Fibroblast of the conjunctiva (primary cell): ENCODE data around the gene SPTBN4.
A peak's percentile ranks its signal among the peaks of the same experiment; 100 is the strongest.
"Not testable (repeated sequence)": the region's sequence is repeated elsewhere in the genome, so short reads cannot be mapped to it uniquely, and the experiment has no call there.

ENCODE experiments used
- DNase-seq: peaks from one replicate; pipeline ENCODE4 v3.0.0-alpha.2; 2010; ENCODE audit warnings: low read depth

SPTBN4 gene

DNA sequence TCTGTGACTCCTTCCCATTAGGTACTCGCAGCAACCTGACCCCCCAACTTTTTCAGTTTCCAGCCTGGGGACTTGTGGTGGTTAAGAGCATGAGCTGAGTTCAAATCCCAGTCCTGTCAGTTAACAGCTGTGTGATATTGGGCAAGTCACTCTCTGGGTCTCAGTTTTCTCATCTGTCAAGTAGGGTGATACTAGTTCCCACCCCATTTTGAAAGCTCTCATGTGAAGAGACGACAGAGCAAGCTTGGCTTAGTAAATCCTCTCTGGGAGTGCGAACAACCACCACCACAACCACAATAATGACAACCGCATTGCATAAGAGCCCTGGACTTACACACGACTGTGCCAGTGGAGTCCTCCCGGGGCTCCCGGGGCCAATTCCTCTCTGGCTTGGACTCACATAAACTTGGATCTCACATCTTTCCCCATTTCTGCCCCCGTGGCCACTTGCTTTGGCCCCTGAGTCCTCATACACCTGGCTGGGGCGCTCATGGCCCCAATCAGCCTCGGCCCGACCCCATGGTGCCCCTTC, 1.7 kb upstream of the SPTBN4 start:
- DNase-seq: no peak

- DNase-seq: peak; percentile 99
Measured at GRCh38 chr19:40465557-40466218, 1.1 kb upstream of the SPTBN4 start, which contains the start of gene BLVRB. Gene BLVRB, minus strand, starts transcription at chr19:40465745. Its CDS starts 57 bp downstream, at chr19:40465688.

GRCh38 chr19:40466219-40466984, 399 bp upstream of the SPTBN4 start:
- DNase-seq: no peak

- no peak for DNase-seq
Measured at GRCh38 chr19:40469011-40469410, 2.2 kb downstream of the SPTBN4 start.

DNA sequence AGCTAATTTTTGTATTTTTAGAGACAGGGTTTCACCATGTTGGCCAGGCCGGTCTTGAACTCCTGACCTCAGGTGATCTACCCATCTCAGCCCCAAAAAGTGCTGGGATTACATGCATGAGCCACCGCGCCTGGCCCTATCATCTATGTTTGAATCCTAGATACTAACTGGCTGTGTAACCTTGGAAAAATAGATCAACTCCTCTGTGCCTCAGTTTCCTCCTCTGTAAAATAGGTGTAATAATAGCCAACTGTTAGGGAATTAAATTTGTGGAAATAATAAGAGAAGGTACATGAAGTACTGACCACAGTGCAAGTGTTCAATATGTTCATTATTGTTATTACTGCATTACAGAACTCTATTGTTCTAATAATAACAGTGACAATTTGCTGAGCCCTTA, 4.3 kb downstream of the SPTBN4 start:
- no peak for DNase-seq

DNA sequence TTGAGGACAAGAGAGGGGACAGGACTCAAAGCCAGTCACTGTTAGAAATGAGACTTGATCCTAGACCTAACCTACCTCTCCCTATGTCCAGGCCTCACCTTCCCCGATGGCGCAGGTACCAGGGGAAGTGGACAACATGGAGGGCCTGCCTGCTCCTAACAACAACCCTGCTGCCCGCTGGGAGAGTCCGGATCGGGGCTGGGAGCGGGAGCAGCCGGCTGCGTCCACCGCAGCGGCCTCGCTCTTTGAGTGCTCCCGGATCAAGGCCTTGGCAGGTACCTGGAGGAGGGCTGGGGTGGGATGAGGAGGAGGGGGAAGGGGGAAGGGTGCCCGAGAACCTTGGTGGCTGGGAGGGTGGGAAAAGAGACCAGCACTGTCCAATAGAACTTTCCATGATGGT, 5.7 kb downstream of the SPTBN4 start:
- DNase-seq: no peak

DNA sequence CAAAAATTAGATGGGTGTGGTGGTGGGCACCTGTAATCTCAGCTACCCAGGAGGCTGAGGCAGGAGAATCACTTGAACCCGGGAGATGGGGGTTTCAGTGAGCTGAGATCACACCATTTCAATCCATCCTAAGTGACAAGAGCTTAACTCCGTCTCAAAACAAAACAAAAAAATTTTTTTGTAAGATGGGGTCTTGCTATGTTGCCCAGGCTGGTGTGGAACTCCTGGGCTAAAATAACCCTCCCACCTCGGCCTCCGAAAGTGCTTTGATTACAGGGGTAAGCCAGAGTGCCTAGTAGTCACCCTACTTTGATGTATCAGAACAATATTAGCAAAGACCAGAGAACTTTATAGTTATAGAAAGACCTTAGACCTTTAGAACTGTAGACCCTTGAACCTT, 7.9 kb downstream of the SPTBN4 start:
- no peak for DNase-seq

DNA sequence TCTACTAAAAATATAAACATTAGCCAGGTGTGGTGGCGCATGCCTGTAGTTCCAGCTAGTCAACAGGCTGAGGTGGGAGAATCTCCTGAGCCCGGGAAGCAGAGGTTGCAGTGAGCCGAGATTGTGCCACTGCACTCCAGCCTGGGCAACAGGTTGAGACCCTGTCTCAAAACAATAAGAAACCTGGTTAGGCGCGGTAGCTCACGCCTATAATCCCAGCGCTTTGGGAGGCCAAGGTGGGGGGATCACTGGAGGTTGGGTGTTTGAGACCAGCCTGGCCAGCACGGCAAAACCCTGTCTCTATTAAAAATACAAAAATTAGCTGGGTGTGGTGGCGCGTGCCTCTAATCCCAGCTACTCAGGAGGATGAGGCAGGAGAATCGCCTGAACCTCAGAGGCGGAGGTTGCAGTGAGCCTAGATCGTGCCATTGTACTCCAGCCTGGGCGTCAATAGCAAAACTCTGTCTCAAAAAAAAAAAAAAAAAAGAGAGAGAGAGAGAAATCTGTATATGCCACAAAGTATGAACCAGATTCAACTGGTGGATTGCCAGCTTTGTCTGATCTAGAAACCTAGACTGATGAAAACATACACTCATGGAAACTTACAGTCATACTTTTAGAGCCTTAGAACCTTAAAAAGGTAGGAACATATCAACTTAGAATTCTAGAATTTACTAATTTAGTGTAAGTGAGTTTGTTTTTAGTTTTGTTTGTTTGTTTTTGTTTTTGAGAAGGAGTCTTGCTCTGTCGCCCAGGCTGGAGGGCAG, 9.3 kb downstream of the SPTBN4 start:
- DNase-seq: not testable (repeated sequence)

DNA sequence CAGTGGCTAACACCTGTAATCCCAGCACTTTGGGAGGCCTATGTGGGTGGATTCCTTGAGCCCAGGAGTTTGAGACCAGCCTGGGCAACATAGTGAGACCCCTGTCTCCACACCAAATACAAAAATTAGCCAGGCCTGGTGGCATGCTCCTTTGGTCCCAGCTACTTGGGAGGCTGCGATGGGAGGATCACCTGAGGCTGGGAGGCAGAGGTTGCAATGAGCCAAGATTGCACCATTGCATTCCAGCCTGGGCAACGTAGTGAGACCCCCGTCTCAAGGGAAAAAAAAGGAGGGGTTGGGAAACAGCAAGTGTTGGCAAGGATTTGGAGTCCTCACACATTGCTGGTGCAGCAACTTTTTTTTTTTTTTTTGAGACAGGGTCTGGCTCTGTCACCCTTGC, 19.2 kb downstream of the SPTBN4 start:
- DNase-seq: no peak

- DNase-seq: no peak
Measured at GRCh38 chr19:40489882-40490230, 23.1 kb downstream of the SPTBN4 start.

DNA sequence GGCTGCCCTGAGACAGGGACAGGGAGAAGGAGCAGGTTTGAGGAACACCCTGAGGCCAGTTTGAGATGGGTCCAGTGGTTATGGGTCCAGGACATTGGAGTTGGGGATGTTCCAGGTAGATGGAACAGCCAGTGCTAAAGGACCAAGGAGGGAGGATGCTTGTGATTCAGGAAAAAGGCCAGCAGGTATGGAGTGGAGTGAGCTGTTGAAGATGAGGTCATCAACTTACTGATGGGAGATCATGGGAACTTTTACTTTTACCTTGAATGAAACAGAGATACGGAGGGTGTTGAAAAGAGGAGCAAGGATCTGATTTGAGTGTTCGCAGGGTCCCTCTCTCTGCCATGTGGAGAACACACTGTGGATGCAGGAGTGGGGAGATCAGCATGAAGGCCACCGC, 25.5 kb downstream of the SPTBN4 start:
- no peak for DNase-seq

- no peak for DNase-seq
Measured at GRCh38 chr19:40493778-40494177, 27.0 kb downstream of the SPTBN4 start.

DNA sequence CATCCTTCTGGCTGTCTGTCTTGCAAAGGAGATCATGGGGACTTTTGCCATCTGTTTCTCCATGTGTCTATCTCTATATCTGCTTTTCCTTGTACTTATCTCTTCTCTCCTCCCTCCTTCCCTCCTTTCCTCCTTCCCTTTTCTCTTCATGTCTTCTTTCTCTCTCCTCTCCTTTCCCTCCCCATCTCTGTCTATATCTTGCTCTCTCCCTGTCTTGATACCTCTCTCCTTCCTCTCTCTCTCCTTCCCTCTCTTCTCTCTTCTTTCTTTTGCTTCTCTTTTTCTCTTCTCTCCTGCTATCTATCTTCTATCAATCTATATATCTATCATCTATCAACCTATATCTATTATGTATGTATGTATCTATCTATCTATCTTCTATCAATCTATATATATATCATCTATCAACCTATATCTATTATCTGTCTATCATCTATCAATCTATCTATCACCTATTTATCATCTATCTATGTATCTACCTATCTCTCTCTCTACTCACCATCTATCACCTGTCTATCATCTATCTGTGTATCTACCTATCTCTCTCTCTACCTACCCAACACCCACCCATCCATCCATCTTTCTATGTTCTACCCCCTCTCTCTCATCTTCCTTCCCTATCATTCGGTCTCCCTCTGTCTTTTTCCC, 27.5 kb downstream of the SPTBN4 start:
- no peak for DNase-seq

DNA sequence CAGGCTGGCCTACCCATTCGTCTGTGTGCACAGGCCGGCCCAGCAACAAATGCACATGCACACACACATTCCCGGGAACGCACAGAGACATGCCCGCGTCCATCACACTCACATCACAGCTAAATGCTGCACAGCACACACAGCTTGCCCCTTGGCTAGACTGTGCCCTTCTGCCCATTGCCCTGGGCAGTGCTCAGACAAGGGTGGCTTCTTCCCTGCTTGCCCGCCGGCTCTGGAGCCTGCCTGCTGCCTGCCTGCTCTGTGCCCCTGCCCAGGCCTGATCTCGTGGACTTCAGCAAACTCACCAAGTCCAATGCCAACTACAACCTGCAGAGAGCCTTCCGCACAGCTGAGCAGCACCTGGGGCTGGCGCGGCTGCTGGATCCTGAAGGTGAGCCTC, 30.4 kb downstream of the SPTBN4 start:
- no peak for DNase-seq

- no peak for DNase-seq
Measured at GRCh38 chr19:40499320-40499719, 32.5 kb downstream of the SPTBN4 start.

GRCh38 chr19:40500678-40501530, 34.1 kb downstream of the SPTBN4 start:
- DNase-seq: not testable (repeated sequence)

GRCh38 chr19:40501599-40501998, 34.8 kb downstream of the SPTBN4 start:
- no peak for DNase-seq

GRCh38 chr19:40502081-40502480, 35.3 kb downstream of the SPTBN4 start:
- no peak for DNase-seq

- DNase-seq: no peak
Measured at GRCh38 chr19:40502647-40503319, 36.0 kb downstream of the SPTBN4 start.

- DNase-seq: no peak
Measured at GRCh38 chr19:40503320-40503695, 36.5 kb downstream of the SPTBN4 start.

DNA sequence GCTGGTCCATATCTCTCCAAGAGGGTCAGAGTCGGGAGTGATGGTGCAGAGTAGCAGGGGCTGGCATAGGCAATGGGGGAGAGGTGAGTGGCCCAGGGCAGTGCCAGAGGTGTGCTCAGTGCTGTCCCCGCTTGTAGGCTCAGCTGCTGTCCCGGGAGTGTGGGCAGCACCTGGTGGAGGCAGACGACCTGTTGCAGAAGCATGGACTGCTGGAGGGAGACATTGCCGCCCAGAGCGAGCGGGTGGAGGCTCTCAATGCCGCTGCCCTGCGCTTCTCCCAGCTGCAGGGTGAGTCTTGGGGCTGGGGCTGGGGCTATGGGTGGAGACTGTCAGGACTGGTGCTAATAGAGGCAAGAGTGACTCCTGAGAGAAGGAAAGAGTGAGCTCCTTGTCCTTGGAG, 39.3 kb downstream of the SPTBN4 start:
- no peak for DNase-seq
